COLO668 (cell line): Measurements from ENCODE around the gene MDGA2.
"Not testable (repeated sequence)": the region's sequence is repeated elsewhere in the genome, so short reads cannot be mapped to it uniquely, and the experiment has no call there.

Experiments used
- DNase-seq: peaks from one replicate; lab custom pipeline; 2025; ENCODE audit not compliant: unreplicated experiment; lab: John Stamatoyannopoulos, UW

Gene MDGA2

DNA sequence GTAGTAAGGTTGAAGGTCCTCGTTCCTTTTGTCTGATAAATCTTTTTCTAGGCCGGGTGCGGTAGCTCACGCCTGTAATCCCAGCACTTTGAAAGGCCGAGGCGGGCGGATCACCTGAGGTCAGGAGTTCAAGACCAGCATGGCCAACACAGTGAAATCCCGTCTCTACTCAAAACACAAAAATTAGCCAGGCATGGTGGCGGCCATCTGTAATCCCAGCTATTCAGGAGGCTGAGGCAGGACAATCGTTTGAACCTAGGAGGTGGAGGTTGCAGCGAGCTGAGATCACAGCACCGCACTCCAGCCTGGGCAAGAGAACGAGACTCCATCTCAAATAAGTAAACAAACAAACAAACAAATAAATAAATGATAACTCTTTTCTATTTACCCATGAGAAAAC, 51.3 kb downstream of the MDGA2 start:
- DNase-seq = not testable (repeated sequence)

DNA sequence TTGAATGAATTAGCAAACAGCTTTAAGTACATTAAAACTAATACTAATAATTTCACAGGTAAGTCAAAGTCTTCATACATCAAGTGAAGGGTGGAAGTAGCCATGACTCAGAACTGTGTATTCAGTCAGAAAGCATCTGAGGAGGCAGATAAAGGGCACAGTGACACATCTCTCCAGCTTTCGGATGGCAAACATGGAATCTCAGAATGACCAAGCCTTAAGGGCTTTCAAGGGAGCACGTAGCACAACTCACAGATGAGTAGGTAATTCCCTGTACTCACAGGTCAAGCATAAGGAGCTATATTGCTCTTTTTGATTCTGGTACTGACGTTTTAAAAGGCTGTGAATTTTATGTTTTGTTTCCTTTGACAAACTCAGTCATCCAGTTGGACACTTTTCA, 56.0 kb downstream of the MDGA2 start:
- DNase-seq = no peak

DNA sequence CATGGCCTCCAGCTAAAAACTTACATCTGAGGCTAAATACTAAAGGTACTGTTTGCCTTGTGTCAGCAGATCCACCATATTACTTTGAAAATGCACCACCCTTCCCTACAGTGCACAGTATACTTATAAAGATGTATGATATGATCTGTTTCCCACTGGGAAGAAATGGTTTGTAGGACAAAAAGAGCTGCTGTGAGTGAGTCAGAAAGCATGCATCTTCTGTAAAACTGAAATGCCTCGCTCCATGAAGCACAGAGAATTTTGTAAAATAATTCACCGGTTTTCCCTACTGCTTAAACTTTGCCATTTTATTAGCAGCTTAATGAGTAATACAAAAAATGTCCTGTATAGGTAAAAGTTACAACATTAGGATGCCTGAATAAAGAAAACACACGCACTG, 68.8 kb downstream of the MDGA2 start:
- no peak for DNase-seq

DNA sequence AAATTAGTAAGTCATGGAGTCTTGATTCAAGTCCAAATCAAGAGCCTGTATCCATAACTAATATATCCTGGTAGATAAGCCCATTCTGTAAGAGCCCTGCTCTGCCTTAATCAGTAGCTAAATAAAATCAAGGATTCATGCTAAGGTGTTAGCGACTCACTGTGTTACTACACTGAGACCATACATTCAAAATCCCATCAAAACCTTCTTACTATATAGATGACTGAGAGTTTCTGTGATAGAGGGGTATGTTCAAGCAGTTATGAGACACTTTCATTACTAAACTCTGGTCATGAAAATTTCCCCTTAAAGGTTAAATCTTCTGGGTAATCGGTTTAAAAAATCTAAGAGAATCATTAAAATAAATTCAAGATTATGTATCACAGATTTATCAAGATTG, 78.5 kb downstream of the MDGA2 start:
- no peak for DNase-seq

DNA sequence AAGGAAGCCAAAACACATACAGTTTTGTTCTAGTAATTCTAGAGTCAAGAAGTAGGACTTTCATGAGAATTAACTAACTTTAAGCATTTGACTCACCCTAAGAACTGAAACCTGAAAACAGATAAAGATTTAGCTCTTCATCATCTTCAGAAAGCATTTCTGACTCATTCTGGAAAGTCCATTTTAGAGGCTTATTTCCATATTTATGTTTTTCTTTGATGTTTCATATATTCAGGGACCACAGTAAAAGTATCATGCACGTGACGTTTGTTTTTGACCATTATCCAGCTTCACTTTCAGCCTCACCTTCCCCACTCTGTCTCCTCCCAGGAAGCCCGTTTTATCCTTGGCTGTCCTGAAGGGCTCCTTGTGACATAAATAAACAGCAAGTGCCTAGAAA, 79.2 kb downstream of the MDGA2 start:
- no peak for DNase-seq

DNA sequence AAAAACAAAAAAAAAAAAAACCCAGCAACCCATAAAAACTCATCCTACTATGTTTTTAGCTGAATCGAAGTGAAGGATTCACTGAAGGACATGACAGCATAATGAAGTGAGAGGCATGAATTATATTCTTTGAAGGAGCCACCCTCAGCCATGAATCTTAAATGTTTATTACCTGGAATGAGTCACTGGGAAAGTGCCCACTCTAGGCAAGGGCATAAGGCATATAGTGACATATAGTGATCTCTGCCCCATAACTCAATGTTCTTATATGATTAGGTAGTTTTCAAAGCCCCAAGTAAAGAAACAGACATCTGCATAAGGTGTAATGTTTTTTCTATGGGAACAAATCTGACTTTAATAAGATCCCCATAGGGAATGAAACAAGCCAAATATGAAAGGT, 79.9 kb downstream of the MDGA2 start:
- no peak for DNase-seq

DNA sequence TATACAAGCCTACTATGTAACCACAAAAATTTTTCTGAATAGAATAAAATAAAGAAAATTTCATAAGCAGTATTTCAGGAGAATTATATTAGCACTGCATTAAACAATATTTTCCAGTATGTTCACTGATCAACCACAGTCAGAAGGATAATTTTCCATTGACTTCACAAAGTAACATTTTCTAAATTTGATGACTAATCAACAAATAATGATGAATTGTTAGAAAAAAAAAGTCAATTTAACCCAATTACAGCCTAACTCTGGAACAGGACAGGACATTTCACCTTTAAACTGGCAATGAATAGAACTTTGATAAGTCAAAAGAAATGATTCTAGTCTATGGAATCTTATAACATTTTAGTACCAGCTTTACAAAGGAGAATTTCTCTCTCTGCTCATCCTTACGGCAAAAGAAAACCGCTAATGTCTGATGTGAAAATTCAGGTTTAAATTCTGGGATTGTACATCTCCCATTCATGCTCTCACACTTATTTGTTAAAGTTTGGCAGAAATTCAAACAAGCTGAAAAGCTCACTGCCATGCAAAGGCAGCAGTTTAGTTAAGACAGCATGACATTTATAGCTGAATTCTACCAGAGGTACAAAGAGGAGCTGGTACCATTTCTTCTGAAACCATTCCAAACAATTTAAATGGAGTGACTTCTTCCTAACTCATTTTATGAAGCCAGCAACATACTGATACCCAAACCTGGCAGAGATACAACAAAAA, 84.5 kb downstream of the MDGA2 start:
- DNase-seq = no peak

DNA sequence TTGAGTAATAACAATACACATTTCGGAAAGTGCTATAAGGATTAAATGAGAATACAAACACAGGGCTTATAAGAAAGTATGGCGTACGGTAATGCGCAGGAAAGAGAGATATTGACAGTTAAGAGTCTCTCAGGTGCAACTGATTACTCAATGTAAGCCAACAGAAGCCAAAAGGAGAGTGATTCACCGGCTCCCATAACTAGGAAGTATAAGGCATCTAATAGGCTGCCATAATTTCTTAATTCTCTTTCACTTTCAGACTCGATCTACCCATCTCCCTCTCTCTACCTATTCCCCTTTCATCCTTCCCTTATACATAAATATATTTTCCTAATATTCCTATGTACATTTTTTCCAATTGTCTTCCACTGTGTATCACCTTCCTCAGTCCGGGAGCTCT, 90.0 kb downstream of the MDGA2 start:
- no peak for DNase-seq

DNA sequence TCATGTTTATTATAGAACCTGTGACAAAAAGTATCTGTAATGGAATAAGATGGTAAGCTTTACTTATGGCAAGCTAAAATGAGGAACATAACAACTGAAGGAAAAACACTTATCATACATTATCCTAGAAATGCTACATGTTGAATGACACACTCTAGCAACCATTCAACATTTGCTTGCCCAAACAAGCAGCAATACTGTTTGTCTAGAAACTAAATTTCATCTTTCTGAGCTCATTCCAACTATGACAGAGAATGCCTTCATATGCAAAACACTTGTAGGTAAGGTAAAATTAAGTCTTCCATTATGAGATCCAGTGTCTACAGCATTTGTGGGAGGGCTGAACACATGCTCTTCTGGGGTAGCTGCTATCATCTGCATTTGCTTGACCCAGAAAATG, 108.1 kb downstream of the MDGA2 start:
- DNase-seq = no peak

DNA sequence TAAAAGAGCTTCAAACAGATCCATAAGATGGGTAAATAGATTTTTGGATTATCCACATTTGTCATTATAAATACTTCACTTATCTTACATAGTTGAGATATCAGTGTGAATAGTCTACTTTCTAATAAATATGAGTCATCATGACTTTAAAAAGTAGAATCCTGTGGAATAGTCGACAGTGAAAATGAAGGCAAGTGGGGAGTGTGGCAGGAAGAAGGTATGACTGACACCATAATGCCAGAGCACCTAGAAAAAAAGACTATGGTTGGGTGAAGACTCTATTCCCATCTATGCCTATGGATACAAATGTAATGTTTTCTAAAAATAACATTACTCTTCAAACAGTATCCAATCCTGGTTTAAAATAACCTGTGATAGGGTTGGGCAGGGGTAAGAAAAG, 117.5 kb downstream of the MDGA2 start:
- DNase-seq = no peak

DNA sequence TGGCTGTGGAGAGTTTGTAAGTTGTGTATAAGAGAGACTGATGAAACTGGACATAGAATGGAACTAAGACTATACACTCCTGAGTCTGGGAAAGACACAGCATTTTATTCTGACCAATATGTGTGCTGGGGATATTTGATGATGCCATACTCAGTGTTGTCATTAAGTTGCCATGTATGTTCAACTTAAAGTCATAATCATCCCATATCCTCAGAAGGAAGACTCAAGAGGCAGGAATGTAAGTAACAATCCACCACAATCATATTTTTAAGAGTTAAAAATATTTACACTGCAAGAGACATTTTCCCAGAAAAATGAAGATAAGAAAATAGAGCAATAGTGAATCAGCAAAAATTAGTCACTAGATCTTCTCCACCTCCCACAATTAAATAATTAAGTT, 120.1 kb downstream of the MDGA2 start:
- no peak for DNase-seq

DNA sequence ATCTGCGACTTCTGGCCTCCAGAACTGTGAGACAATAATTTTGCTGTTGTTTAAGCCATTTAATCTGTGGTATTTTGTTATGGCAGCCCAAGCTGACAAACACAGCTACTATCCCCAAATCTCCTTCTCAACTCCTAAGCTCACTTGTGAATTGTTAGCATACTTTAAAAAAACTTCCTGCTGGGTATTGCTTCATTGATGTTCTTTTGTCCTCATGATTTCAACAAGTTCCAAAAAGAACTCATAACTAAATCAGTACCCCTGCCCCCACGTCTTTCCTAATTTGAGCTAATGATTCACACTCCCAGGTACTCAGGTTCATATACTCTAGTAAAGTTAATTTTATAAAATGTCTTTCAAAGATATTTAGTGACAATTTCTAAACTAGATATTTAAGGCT, 125.5 kb downstream of the MDGA2 start:
- DNase-seq = no peak

DNA sequence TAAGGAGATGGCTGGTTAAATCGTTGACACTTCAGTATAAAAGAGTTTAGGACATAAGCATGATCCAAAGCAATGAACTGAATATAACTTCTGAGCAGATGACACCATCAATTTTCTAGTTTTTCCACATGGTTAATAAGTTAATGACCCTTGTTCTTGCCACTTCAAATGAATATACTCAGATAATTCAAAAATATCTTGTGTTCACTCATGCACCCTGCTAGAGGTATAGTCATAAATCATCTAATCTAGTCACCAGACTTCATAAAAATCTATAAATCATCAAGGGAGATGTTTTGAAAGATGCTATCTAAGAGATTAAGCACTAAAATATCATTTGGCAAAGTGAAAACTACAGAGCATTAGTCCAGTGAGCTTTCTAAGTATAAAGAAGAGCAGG, 131.9 kb downstream of the MDGA2 start:
- no peak for DNase-seq

DNA sequence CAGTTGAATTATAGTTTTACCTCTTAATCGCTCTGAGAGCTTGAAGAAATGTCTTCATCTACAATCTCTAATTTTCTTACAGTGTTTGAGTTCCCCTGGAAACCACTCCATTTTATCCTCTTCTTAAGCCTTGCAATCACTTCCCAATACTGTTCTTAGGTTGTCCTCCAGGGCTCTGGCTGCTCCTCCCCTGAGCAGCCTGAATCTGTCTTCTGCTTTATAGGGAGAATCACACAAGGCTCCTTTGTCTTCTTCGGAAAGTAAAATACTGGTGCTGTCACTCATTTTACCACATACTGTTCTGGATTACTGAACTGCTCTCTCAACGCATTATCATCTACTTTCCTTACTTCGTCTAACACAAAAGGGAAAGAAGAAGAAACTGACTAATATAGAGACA, 133.7 kb downstream of the MDGA2 start:
- DNase-seq = no peak

DNA sequence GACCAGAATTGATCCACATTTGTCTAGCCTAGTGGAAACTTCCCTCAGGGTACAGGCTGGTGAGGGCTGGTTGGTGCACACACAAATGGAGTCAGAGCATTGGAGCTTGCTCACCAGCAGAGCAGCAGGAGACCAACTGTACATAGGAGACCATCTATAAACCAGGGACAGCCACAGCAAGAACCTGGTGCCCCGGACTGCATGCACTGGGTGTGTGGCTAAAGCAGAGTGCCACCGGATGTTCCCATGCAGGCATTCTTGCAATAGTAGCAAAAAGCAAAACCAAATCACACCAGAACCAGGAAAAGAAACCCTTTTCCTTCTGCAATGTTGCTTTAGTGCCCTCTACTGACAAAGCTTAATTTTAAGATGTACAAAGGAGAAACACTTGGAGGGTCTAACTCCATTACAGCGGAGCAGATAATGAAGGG, 136.4 kb downstream of the MDGA2 start:
- no peak for DNase-seq

DNA sequence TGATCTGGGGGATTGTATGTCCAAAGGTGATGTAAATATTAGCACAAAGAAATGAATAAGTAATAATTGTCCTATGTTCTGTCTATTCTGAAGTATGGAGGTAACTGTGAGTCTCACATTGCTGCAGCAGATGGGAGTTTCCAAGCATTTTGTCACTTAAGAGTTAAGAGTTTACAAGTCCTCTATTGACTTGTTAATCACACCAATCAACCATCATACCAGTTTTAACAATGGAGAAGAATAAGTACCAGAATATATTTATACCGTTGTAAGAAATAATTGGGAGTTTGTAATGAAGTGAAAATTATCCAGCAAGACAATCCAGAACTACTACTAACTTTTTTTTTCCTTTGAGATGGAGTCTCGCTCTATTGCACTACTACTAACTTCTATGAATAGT, 139.1 kb downstream of the MDGA2 start:
- no peak for DNase-seq

DNA sequence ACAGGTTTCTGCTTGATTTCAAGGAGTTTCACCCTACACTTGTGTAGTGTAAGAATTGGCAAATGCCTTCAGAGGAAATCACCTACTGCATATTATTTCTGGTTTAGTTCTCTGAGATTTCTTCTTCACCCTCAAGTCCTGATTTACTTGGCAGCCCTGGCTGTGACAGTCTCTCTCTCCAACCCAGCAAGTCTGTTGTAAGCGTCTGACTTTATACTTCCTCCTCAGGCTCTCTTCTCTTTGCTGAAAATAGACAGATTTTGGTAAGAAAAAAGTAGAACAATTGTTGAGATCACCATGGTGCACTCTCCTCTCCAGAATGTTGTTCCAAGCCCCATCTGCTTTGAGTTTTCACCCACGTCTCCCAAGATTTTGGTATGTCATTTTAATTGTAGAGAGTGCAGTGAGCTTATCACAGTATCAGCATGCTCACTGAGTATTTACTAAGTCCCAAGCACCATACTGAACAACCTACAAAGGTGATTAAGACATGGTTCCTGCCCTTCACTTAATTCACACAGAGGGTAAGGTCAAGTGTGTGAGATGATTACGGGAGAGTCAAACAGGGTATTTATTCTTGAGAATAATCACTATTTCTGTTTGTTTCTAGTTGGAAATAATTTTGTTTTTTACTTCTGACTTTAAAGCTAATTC, 148.7 kb downstream of the MDGA2 start:
- no peak for DNase-seq

DNA sequence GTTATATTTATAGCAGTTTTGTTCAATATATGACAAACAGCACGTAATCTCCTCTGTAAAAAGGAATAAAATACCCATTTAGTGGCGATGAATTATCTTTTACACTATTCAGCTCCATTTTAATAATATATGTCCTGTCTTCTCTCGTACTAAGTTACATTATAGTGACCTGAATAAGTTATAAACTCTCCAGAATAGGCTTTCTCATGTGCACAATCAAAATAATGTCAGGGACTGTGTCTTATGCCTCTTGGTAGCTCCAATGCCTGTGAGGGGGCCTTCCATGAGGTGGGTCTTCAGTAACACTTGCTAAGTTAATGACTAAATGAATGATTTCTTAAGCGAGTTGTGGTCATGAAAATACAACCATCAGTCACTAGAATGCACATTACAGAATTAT, 150.9 kb downstream of the MDGA2 start:
- DNase-seq = no peak

DNA sequence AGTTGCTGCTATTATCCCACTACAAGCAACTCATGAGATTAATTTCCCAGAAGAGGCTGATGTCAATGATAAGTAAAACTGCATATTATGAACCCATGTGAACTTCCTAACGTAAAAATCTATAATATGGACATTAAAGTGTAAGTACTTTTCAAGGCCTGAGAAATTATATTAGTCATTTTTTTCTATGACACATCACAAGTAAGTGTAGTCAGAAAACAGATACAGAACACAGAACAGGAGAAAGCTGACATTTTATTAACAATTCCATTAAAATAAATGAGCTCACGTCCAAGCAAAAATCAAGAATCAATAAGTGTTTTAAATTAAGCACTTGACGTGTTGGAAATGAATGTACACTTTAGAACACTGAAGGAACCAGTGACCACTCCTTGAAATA, 155.0 kb downstream of the MDGA2 start:
- DNase-seq = no peak

DNA sequence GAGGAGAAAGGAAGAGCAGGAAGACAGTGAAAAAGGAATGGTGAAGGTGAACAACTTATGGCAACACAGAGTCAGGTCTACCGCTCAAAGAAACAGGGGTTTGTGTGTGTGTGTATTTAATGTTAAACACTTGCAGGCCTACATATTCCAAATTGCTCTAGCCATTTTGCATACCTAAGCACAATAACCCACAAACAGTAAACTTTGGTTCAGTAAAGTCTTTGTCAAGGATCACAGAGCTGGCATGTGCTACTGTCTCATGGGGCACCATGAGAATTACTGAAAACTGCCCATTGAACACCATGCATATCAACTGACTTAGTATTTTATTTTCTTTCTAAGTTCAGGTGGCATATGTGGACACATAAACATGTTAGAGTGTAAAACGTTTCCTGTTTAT, 163.6 kb downstream of the MDGA2 start:
- DNase-seq = no peak

DNA sequence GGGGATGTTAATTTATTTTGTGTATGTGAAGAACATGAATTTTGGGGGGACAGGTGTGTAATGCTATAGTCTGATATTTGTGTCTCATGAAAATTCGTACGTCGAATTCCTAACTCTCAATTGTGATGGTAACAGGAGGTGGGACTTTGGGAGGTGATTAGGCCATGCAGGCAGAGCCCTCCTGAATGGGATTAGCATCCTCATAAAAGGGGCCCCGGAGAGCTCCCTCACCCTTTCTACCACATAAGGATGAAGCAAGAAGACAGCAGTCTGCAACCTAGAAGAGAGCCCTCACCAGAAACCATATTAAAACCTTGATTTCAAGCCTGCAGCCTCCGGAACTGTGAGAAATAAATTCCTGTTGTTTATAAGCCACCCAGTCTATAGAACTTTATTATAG, 165.4 kb downstream of the MDGA2 start:
- no peak for DNase-seq

DNA sequence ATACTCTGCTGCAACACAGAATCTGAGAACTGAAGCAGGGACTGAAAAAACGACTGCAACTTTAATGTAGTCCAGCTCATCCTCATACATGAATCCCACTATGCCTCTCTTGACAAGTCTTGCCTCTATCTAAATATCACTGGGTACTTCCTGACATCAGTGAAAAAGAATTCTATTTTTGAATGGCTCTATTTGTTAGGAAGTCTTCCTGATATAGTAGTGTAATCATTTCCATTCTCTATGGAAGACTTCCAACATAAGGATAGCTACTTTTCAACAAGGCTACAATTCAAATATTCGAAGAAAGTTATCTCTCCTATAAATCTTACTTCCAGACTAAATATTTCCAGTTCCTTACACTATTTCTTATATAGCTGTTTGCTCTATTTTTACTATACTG, 167.5 kb downstream of the MDGA2 start:
- DNase-seq = no peak

DNA sequence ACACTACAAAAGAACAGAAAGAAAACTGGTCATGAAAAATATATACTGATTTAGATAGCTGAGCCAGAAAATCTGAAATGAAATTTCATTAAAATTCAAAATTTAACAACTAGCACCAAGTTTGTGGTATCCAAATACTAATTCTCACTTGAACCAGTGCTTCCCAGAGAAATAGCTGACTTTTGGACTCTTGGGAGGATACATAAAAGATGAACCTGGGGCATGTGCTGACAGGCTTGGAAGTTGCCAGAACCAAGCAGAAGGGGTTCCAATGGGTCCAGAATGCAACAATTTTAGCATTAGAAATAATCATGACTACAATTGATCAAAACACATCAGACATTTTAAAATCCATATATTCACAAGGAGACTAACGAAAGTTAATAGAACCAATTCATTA, 175.0 kb downstream of the MDGA2 start:
- no peak for DNase-seq
